ENCODE measurements around the gene BLOC1S1. TPM values are rescaled to one million over a fixed set of nuclear protein-coding genes. Genes with fewer than 3 reads are reported as not detected.

BLOC1S1 gene
- total RNA-seq, 2 experiments from 2014 or later, result 139 to 152 TPM

- no TSS peak for BruUV-seq (replicated peaks)
- no peaks in the 10 kb centered on the region for H4K20me1 ChIP-seq (ENCODE audit: insufficient read depth, low read length)
- intact Hi-C loops (cut with micrococcal nuclease; ENCODE audit: unreplicated experiment), result no loop called here
- H3K9me2 ChIP-seq (ENCODE audit: insufficient read depth, low read length), result no peaks in the 10 kb centered on the region
- no peaks in the 10 kb centered on the region for H3K4me1 ChIP-seq (ENCODE audit: insufficient read depth, low read length, poor library complexity, severe bottlenecking)
- no peaks in the 10 kb centered on the region for H3K79me2 ChIP-seq (ENCODE audit: insufficient read depth, low read depth, low read length)
- DNase-seq (ENCODE audit: low spot score), result no peak
- ChIA-PET CTCF (ENCODE audit: unreplicated experiment) (no interaction called here), POLR2A (no interaction called here)
- no peak overlapping the region for H3K4me2 ChIP-seq (ENCODE audit: low read length)
- TF ChIP-seq EZH2phosphoT487 (IDR thresholded peaks at IDR 0.05; ENCODE audit: borderline replicate concordance, low read depth, low read length) (no peak), CTCF (conservative IDR thresholded peaks at IDR 0.05; ENCODE audit: low read length) (no peak)
- no peaks in the 10 kb centered on the region for H3K36me3 ChIP-seq (ENCODE audit: insufficient read depth, low read length)
- no peak overlapping the region for H3K27ac ChIP-seq (ENCODE audit: low read depth, low read length, poor library complexity, severe bottlenecking)
- no peaks in the 10 kb centered on the region for H3K9me3 ChIP-seq (ENCODE audit: low read length)
- no peak overlapping the region for H3K4me3 ChIP-seq (ENCODE audit: low read depth, low read length, poor library complexity, severe bottlenecking)
- H2AFZ ChIP-seq (ENCODE audit: low read length), result no peak overlapping the region
Measured at GRCh38 chr12:55697686-55698085, 18.2 kb upstream of the BLOC1S1 start.

- Histone ChIP-seq H3K27ac (ENCODE audit: low read depth, low read length, poor library complexity, severe bottlenecking) (no peak overlapping the region), H2AFZ (ENCODE audit: low read length) (no peak overlapping the region), H3K79me2 (ENCODE audit: insufficient read depth, low read depth, low read length) (no peaks in the 10 kb centered on the region), H3K4me2 (ENCODE audit: low read length) (no peak overlapping the region), H3K4me1 (ENCODE audit: insufficient read depth, low read length, poor library complexity, severe bottlenecking) (no peaks in the 10 kb centered on the region), H3K9me3 (ENCODE audit: low read length) (no peaks in the 10 kb centered on the region), H3K4me3 (ENCODE audit: low read depth, low read length, poor library complexity, severe bottlenecking) (no peak overlapping the region), H3K36me3 (ENCODE audit: insufficient read depth, low read length) (no peaks in the 10 kb centered on the region), H3K9me2 (ENCODE audit: insufficient read depth, low read length) (no peaks in the 10 kb centered on the region), H4K20me1 (ENCODE audit: insufficient read depth, low read length) (no peaks in the 10 kb centered on the region)
- POLR2A ChIA-PET, result interaction anchor here (0.5 to 1.1 kb wide), 2 partner anchors 12 to 277 kb away, joined by 3 read pairs; no protein-coding TSS in a partner anchor
- DNase-seq (ENCODE audit: low spot score), result no peak
- CTCF ChIA-PET (ENCODE audit: unreplicated experiment), result no interaction called here
- no TSS peak for BruUV-seq (replicated peaks)
- TF ChIP-seq CTCF (conservative IDR thresholded peaks at IDR 0.05; ENCODE audit: low read length), result no peak
- no peak for TF ChIP-seq EZH2phosphoT487 (IDR thresholded peaks at IDR 0.05; ENCODE audit: borderline replicate concordance, low read depth, low read length)
- intact Hi-C loops (cut with micrococcal nuclease; ENCODE audit: unreplicated experiment), result no loop called here
Measured at GRCh38 chr12:55698241-55698955, 17.4 kb upstream of the BLOC1S1 start.

GRCh38 chr12:55698965-55699364 is 16.9 kb upstream of the BLOC1S1 start:
- no peaks in the 10 kb centered on the region for H3K9me2 ChIP-seq (ENCODE audit: insufficient read depth, low read length)
- H4K20me1 ChIP-seq (ENCODE audit: insufficient read depth, low read length), result no peaks in the 10 kb centered on the region
- BruUV-seq (replicated peaks), result no TSS peak
- intact Hi-C loops (cut with micrococcal nuclease; ENCODE audit: unreplicated experiment), result no loop called here
- no peak for TF ChIP-seq CTCF (conservative IDR thresholded peaks at IDR 0.05; ENCODE audit: low read length)
- no peak for TF ChIP-seq EZH2phosphoT487 (IDR thresholded peaks at IDR 0.05; ENCODE audit: borderline replicate concordance, low read depth, low read length)
- H3K4me2 ChIP-seq (ENCODE audit: low read length), result no peak overlapping the region
- no peaks in the 10 kb centered on the region for H3K36me3 ChIP-seq (ENCODE audit: insufficient read depth, low read length)
- no peak overlapping the region for H3K27ac ChIP-seq (ENCODE audit: low read depth, low read length, poor library complexity, severe bottlenecking)
- DNase-seq (ENCODE audit: low spot score), result no peak
- no peaks in the 10 kb centered on the region for H3K9me3 ChIP-seq (ENCODE audit: low read length)
- POLR2A ChIA-PET, result interaction anchor here (0.5 to 1.1 kb wide), 3 partner anchors 11 to 277 kb away, joined by 3 read pairs; no protein-coding TSS in a partner anchor
- no peak overlapping the region for H2AFZ ChIP-seq (ENCODE audit: low read length)
- CTCF ChIA-PET (ENCODE audit: unreplicated experiment), result no interaction called here
- H3K4me3 ChIP-seq (ENCODE audit: low read depth, low read length, poor library complexity, severe bottlenecking), result no peak overlapping the region
- H3K79me2 ChIP-seq (ENCODE audit: insufficient read depth, low read depth, low read length), result no peaks in the 10 kb centered on the region
- no peaks in the 10 kb centered on the region for H3K4me1 ChIP-seq (ENCODE audit: insufficient read depth, low read length, poor library complexity, severe bottlenecking)

Data from OCI-LY7 (cell line).